ENCODE data around the gene KRT80.

KRT80 gene

DNA sequence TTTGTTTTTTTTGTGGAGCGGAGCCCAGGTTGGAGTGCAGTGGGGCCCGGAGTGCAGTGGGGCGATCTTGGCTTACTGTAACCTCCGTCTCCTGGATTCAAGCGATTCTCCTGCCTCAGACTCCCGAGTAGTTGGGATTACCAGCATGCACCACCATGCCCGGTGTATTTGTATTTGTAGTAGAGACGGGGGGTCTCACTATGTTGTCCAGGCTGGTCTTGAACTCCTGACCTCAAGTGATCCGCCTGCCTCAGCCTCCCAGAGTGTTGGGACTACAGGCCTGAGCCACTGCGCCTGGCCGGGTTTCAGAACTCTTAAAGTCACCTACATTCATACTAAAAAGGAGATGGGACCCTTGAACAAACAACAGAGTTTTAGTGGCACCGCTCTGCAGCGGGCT lies 52.7 kb downstream of the KRT80 start:
- 88% methylated on average over 13 of the region's 13 CpGs for WGBS
- no peaks in the 10 kb centered on the region for H3K4me1 ChIP-seq (ENCODE audit: insufficient read depth, low read length)
- no peaks in the 10 kb centered on the region for H3K27me3 ChIP-seq (ENCODE audit: insufficient read depth, low read length)
- H3K36me3 ChIP-seq (ENCODE audit: insufficient read depth, low read length), result no peaks in the 10 kb centered on the region
- H3K9me3 ChIP-seq (ENCODE audit: insufficient read depth, low read depth, low read length), result no peaks in the 10 kb centered on the region
- H3K4me3 ChIP-seq (ENCODE audit: low read length), result no peak overlapping the region
- no peak overlapping the region for H3K27ac ChIP-seq (ENCODE audit: low read depth, low read length)
- no peak overlapping the region for H3K9ac ChIP-seq (ENCODE audit: low read depth, low read length)

GRCh38 chr12:52137746-52138145 lies 54.1 kb downstream of the KRT80 start:
- no peak overlapping the region for H3K4me3 ChIP-seq (ENCODE audit: low read length)
- H3K9ac ChIP-seq (ENCODE audit: low read depth, low read length), result no peak overlapping the region
- no peaks in the 10 kb centered on the region for H3K36me3 ChIP-seq (ENCODE audit: insufficient read depth, low read length)
- no peak overlapping the region for H3K27ac ChIP-seq (ENCODE audit: low read depth, low read length)
- H3K9me3 ChIP-seq (ENCODE audit: insufficient read depth, low read depth, low read length), result no peaks in the 10 kb centered on the region
- H3K4me1 ChIP-seq (ENCODE audit: insufficient read depth, low read length), result no peaks in the 10 kb centered on the region
- 92% methylated on average over 5 of the region's 5 CpGs for WGBS
- H3K27me3 ChIP-seq (ENCODE audit: insufficient read depth, low read length), result no peaks in the 10 kb centered on the region

- Histone ChIP-seq H3K9me3 (ENCODE audit: insufficient read depth, low read depth, low read length) (no peaks in the 10 kb centered on the region), H3K36me3 (ENCODE audit: insufficient read depth, low read length) (no peaks in the 10 kb centered on the region), H3K4me1 (ENCODE audit: insufficient read depth, low read length) (peaks cover 7% of the 10 kb centered on the region; the same call in 1 of the 2 replicates), H3K27ac (ENCODE audit: low read depth, low read length) (no peak overlapping the region), H3K4me3 (ENCODE audit: low read length) (no peak overlapping the region), H3K9ac (ENCODE audit: low read depth, low read length) (no peak overlapping the region), H3K27me3 (ENCODE audit: insufficient read depth, low read length) (no peaks in the 10 kb centered on the region)
- 88% methylated on average over 3 of the region's 3 CpGs for WGBS
Measured at GRCh38 chr12:52132754-52133161, 59.1 kb downstream of the KRT80 start.

- no peak overlapping the region for H3K27ac ChIP-seq (ENCODE audit: low read depth, low read length)
- no peaks in the 10 kb centered on the region for H3K27me3 ChIP-seq (ENCODE audit: insufficient read depth, low read length)
- H3K9ac ChIP-seq (ENCODE audit: low read depth, low read length), result no peak overlapping the region
- H3K36me3 ChIP-seq (ENCODE audit: insufficient read depth, low read length), result no peaks in the 10 kb centered on the region
- H3K4me3 ChIP-seq (ENCODE audit: low read length), result no peak overlapping the region
- H3K4me1 ChIP-seq (ENCODE audit: insufficient read depth, low read length), result peaks cover 24% of the 10 kb centered on the region
- H3K9me3 ChIP-seq (ENCODE audit: insufficient read depth, low read depth, low read length), result no peaks in the 10 kb centered on the region
- WGBS, result 54% methylated on average over 4 of the region's 5 CpGs
Measured at GRCh38 chr12:52130711-52131110, 61.1 kb downstream of the KRT80 start.

DNA sequence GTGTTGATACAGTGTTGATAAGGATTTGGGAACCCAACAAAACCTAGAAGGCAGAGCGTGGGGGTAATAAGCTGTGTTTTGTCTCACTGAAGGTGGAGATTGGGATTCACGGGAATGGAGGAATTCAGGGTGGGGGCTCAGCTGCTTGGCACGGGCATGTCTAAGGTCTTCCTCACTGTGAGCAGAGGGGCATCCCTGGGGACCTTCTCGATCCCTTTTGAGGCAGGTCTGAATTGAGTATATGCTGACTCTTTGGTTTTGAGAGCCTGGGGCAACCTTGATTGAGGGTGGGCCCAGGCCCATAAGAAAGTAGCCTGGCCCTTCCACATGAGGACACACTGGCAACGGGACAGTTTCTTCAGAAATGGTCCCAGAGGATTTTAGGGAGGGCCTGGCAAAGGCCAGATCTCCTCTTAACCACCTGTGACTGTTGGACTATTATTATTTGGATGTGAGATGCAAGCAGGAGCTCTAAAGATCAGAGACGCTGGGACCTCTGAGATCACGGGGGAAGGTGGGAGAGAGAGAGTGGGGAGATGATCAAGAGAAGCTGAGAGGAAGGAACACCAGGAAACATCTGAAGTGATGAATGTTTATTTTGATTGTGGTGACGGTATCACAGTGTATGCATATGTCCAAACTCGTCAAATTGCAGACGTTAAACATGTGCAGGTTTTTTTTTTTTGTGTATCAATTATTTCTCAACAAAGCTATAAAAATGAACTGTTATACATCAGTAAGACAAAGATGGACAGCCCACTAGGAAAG lies 63.9 kb downstream of the KRT80 start:
- no peaks in the 10 kb centered on the region for H3K36me3 ChIP-seq (ENCODE audit: insufficient read depth, low read length)
- H3K27ac ChIP-seq (ENCODE audit: low read depth, low read length), result no peak overlapping the region
- H3K27me3 ChIP-seq (ENCODE audit: insufficient read depth, low read length), result no peaks in the 10 kb centered on the region
- 90% methylated on average over 10 of the region's 10 CpGs for WGBS
- H3K4me1 ChIP-seq (ENCODE audit: insufficient read depth, low read length), result peaks cover 41% of the 10 kb centered on the region
- H3K4me3 ChIP-seq (ENCODE audit: low read length), result no peak overlapping the region
- no peaks in the 10 kb centered on the region for H3K9me3 ChIP-seq (ENCODE audit: insufficient read depth, low read depth, low read length)
- H3K9ac ChIP-seq (ENCODE audit: low read depth, low read length), result no peak overlapping the region

DNA sequence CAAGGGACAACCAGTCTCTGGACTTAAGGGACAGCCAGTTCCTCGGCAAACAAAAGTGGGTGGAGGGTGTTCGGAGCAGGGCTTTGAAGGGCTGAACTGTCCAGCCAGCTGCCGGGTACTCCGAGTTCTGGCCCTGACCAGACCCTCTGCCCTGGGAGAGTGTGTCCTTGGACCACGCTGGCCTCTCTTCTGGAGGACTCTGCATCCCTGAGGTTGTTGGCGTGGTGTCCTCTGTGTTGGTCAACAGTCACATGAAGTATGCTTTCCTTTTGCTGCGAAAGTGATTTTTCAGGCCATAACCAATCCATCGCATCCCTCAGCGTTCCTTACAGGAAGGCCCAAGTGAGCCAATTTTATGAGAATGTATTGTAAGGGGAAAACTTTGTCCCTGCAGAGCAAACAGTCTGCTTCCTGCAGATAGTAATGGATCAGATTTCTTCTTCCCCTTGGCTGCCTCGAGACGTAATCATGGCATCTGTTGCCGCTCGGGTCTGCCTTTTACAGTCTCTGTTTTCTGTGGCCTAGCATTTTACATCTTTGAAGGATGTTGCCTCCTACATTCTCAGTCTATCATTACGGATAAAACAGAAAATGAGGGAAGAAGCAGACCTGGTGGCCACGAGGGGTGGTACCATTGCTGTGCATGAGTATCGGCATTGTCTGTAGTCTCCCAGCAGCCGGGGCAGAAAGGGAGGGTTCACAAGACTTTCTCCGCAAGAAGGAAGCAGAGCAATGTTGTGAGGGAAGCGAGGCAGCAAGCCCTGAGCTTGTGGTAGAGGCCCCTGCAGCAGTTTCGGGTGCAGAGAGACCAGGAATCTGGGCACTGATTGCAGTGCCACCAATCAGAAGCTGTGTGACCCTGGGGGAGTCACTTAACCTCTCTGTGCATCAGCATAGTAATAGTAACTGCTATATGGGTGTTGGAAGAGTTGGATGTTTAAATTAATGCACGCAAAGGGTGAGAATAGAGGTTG lies 64.9 kb downstream of the KRT80 start:
- H3K4me1 ChIP-seq (ENCODE audit: insufficient read depth, low read length), result peaks cover 47% of the 10 kb centered on the region
- H3K27me3 ChIP-seq (ENCODE audit: insufficient read depth, low read length), result no peaks in the 10 kb centered on the region
- WGBS, result 86% methylated on average over 21 of the region's 21 CpGs
- H3K36me3 ChIP-seq (ENCODE audit: insufficient read depth, low read length), result no peaks in the 10 kb centered on the region
- H3K9ac ChIP-seq (ENCODE audit: low read depth, low read length), result 0 out of 2 replicates have a peak overlapping the region, but pooled peaks have one; percentile 17
- H3K27ac ChIP-seq (ENCODE audit: low read depth, low read length), result peak overlapping the region; percentile 87
- H3K9me3 ChIP-seq (ENCODE audit: insufficient read depth, low read depth, low read length), result no peaks in the 10 kb centered on the region
- no peak overlapping the region for H3K4me3 ChIP-seq (ENCODE audit: low read length)

- no peak overlapping the region for H3K4me3 ChIP-seq (ENCODE audit: low read length)
- 76% methylated on average over 2 of the region's 2 CpGs for WGBS
- H3K9me3 ChIP-seq (ENCODE audit: insufficient read depth, low read depth, low read length), result no peaks in the 10 kb centered on the region
- H3K4me1 ChIP-seq (ENCODE audit: insufficient read depth, low read length), result peaks cover 47% of the 10 kb centered on the region
- peak overlapping the region; percentile 87 for H3K27ac ChIP-seq (ENCODE audit: low read depth, low read length)
- H3K9ac ChIP-seq (ENCODE audit: low read depth, low read length), result peak overlapping the region; percentile 28; the same call in 1 of the 2 replicates
- H3K27me3 ChIP-seq (ENCODE audit: insufficient read depth, low read length), result no peaks in the 10 kb centered on the region
- H3K36me3 ChIP-seq (ENCODE audit: insufficient read depth, low read length), result no peaks in the 10 kb centered on the region
Measured at GRCh38 chr12:52126050-52126604, 65.7 kb downstream of the KRT80 start.

DNA sequence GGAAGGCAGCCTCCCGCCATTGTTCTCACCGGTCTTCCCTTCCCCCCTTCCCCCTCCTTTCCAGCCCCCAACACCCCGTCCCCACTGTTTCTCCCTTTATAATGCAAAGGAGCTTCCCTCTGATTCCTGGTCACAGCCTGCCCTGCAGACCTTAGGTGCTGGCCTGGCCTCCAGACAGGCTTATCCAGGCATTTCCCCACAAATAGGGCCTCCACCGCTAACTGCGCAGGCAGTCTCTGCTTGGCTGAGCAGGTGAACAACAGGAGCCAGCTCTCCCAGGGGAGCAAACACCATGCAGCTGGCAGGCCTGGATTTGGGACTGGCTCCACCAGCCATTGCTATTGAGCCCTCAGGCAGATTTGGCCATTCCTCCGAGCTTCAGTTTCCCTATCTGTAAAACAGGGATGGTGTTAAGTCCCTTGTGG lies 66.3 kb downstream of the KRT80 start:
- H3K4me1 ChIP-seq (ENCODE audit: insufficient read depth, low read length), result peaks cover 45% of the 10 kb centered on the region
- peak overlapping the region; percentile 62 for H3K9ac ChIP-seq (ENCODE audit: low read depth, low read length)
- no peaks in the 10 kb centered on the region for H3K27me3 ChIP-seq (ENCODE audit: insufficient read depth, low read length)
- H3K27ac ChIP-seq (ENCODE audit: low read depth, low read length), result peak overlapping the region; percentile 94
- 8% methylated on average over 6 of the region's 6 CpGs for WGBS
- no peaks in the 10 kb centered on the region for H3K9me3 ChIP-seq (ENCODE audit: insufficient read depth, low read depth, low read length)
- H3K4me3 ChIP-seq (ENCODE audit: low read length), result no peak overlapping the region
- H3K36me3 ChIP-seq (ENCODE audit: insufficient read depth, low read length), result no peaks in the 10 kb centered on the region

DNA sequence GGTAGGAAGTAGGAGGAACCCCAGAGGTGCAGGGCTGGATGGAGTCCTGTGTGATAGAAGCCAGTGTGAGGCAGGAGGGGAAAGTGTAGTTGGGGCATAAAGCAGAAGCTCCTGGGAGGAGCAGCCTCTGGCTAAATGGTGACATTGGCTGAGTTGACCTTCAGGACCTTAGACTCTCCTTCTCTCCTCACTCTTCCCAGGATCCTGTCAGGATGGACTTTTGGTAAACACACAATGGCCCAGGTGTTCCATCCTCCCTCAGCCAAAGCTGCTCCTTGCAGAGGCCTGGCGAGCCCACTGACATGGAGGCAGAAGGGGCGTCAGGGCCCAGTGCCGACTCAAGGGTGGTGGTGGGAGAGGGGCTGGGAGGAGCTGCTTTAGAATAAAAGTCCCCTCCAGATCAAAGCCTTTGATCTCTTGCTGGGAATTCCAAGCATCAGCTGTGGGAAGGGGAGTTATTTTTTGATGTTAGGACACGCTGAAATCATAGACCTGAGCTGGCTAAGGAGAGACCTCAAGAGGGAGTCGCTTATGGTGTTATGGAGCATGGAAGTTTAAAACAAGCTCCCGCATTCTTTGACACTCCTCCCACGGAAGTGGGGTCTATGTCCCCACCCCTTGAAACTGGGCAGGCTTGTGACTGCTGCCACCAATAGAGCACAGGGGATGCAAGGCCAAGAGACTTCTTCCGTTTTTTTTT lies 68.2 kb downstream of the KRT80 start:
- H3K27me3 ChIP-seq (ENCODE audit: insufficient read depth, low read length), result no peaks in the 10 kb centered on the region
- peaks cover 48% of the 10 kb centered on the region for H3K4me1 ChIP-seq (ENCODE audit: insufficient read depth, low read length)
- no peak overlapping the region for H3K4me3 ChIP-seq (ENCODE audit: low read length)
- no peak overlapping the region for H3K9ac ChIP-seq (ENCODE audit: low read depth, low read length)
- 52% methylated on average over 8 of the region's 8 CpGs for WGBS
- no peak overlapping the region for H3K27ac ChIP-seq (ENCODE audit: low read depth, low read length)
- H3K9me3 ChIP-seq (ENCODE audit: insufficient read depth, low read depth, low read length), result no peaks in the 10 kb centered on the region
- no peaks in the 10 kb centered on the region for H3K36me3 ChIP-seq (ENCODE audit: insufficient read depth, low read length)

DNA sequence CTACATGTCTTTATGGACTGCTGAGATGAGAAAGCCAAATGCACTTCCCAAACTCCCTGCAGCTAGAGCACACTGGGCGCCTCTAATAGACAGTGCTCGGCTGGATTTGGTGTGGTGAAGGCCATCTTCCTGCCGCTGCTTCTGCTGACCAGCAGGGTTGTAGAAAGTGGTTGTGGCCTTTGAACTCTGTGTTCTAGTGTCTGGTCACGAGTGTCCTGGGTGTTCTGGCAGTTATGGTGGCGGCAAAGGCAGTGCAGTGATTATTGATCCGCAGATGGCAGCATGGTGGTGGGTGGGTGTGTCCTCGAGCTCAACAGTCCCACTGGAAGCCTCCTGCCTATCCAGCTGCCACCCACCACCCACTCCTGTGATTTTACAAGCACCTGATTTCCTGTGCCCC lies 68.9 kb downstream of the KRT80 start:
- no peaks in the 10 kb centered on the region for H3K36me3 ChIP-seq (ENCODE audit: insufficient read depth, low read length)
- no peak overlapping the region for H3K27ac ChIP-seq (ENCODE audit: low read depth, low read length)
- H3K9ac ChIP-seq (ENCODE audit: low read depth, low read length), result no peak overlapping the region
- no peak overlapping the region for H3K4me3 ChIP-seq (ENCODE audit: low read length)
- 88% methylated on average over 7 of the region's 7 CpGs for WGBS
- H3K4me1 ChIP-seq (ENCODE audit: insufficient read depth, low read length), result peaks cover 46% of the 10 kb centered on the region
- no peaks in the 10 kb centered on the region for H3K9me3 ChIP-seq (ENCODE audit: insufficient read depth, low read depth, low read length)
- no peaks in the 10 kb centered on the region for H3K27me3 ChIP-seq (ENCODE audit: insufficient read depth, low read length)
